ENCODE measurements around the gene GYG1.
A peak's percentile ranks its signal among the peaks of the same experiment; 100 is the strongest.
"Not testable (repeated sequence)": the region's sequence is repeated elsewhere in the genome, so short reads cannot be mapped to it uniquely, and the experiment has no call there.

Gene GYG1

GRCh38 chr3:148991219-148992026 lies at the start of gene GYG1:
Gene GYG1, plus strand, starts transcription at chr3:148991540. Its CDS starts 101 bp downstream, at chr3:148991641.
- peak; percentile 55 to 66 for DNase-seq

- peak in 1 of 2 donors; percentile 6 for DNase-seq
Observed at GRCh38 chr3:148943506-148944205, 47.7 kb upstream of the GYG1 start.

- DNase-seq, result no peak
Observed at GRCh38 chr3:148945116-148945515, 46.2 kb upstream of the GYG1 start.

GRCh38 chr3:148948913-148949657 lies 42.3 kb upstream of the GYG1 start:
- no peak for DNase-seq

- no peak for DNase-seq
Observed at GRCh38 chr3:148950806-148951205, 40.5 kb upstream of the GYG1 start.

- DNase-seq, result no peak
Observed at GRCh38 chr3:148951599-148952361, 39.6 kb upstream of the GYG1 start.

- DNase-seq, result no peak
Observed at GRCh38 chr3:148953094-148953493, 38.2 kb upstream of the GYG1 start.

GRCh38 chr3:148954981-148955380 lies 36.4 kb upstream of the GYG1 start:
- DNase-seq, result no peak

GRCh38 chr3:148955544-148956346 lies 35.6 kb upstream of the GYG1 start:
- no peak for DNase-seq

GRCh38 chr3:148957586-148957985 lies 33.8 kb upstream of the GYG1 start:
- no peak for DNase-seq

- DNase-seq, result no peak
Observed at GRCh38 chr3:148958696-148959095, 32.6 kb upstream of the GYG1 start.

- no peak for DNase-seq
Observed at GRCh38 chr3:148962513-148962912, 28.8 kb upstream of the GYG1 start.

- DNase-seq, result no peak
Observed at GRCh38 chr3:148964809-148965208, 26.5 kb upstream of the GYG1 start.

GRCh38 chr3:148968321-148968720 lies 23.0 kb upstream of the GYG1 start:
- DNase-seq, result no peak

GRCh38 chr3:148970271-148970670 lies 21.1 kb upstream of the GYG1 start:
- DNase-seq, result no peak

GRCh38 chr3:148971401-148972163 lies 19.8 kb upstream of the GYG1 start:
- no peak for DNase-seq

GRCh38 chr3:148974726-148975125 lies 16.6 kb upstream of the GYG1 start:
- DNase-seq, result no peak

- no peak for DNase-seq
Observed at GRCh38 chr3:148975248-148975647, 16.1 kb upstream of the GYG1 start.

- no peak for DNase-seq
Observed at GRCh38 chr3:148975696-148976095, 15.6 kb upstream of the GYG1 start.

- no peak for DNase-seq
Observed at GRCh38 chr3:148981273-148981672, 10.1 kb upstream of the GYG1 start.

GRCh38 chr3:148987551-148987950 lies 3.8 kb upstream of the GYG1 start:
- DNase-seq, result not testable (repeated sequence)

All from stimulated activated CD4-positive, alpha-beta T cell treated with anti-CD3 and anti-CD28 coated beads, Interleukin-2, amount 100 ng/mL, for 48 hours (primary cell).